ENCODE data around the gene PRAMEF20. TPM values are rescaled to one million over a fixed set of nuclear protein-coding genes. Genes with fewer than 3 reads are reported as not detected.

PRAMEF20 gene
- total RNA-seq, 1 experiment from 2014 or later, result not detected

- DNase-seq (ENCODE audit: low read depth), result no peak
Measured at GRCh38 chr1:13461977-13462376, 51.7 kb downstream of the PRAMEF20 start.

- DNase-seq (ENCODE audit: low read depth), result no peak
Measured at GRCh38 chr1:13462682-13463081, 52.4 kb downstream of the PRAMEF20 start.

- no peak for DNase-seq (ENCODE audit: low read depth)
Measured at GRCh38 chr1:13465515-13465914, 55.3 kb downstream of the PRAMEF20 start.

- DNase-seq (ENCODE audit: low read depth), result no peak
Measured at GRCh38 chr1:13469343-13469742, 59.1 kb downstream of the PRAMEF20 start.

Other genes with a start within 250 kb of the PRAMEF20 start
- gene HNRNPCL4, start 244.8 kb upstream of the PRAMEF20 start, total RNA-seq (2014; rRNA removed; shearing (Covaris generic)), result not detected in 2 replicates
- gene PRAMEF9, start 238.6 kb upstream of the PRAMEF20 start, total RNA-seq (2014; rRNA removed; shearing (Covaris generic)), result not detected in 2 replicates
- not detected in 2 replicates for gene PRAMEF13, start 209.0 kb upstream of the PRAMEF20 start, total RNA-seq (2014; rRNA removed; shearing (Covaris generic))
- gene PRAMEF18, start 184.3 kb upstream of the PRAMEF20 start, total RNA-seq (2014; rRNA removed; shearing (Covaris generic)), result not detected in 2 replicates
- gene PRAMEF5, start 156.3 kb upstream of the PRAMEF20 start, total RNA-seq (2014; rRNA removed; shearing (Covaris generic)), result not detected in 2 replicates
- gene PRAMEF8, start 125.3 kb upstream of the PRAMEF20 start, total RNA-seq (2014; rRNA removed; shearing (Covaris generic)), result not detected in 2 replicates
- gene PRAMEF33, start 106.9 kb upstream of the PRAMEF20 start, total RNA-seq (2014; rRNA removed; shearing (Covaris generic)), result not detected in 2 replicates
- not detected in 2 replicates for gene PRAMEF15, start 94.9 kb upstream of the PRAMEF20 start, total RNA-seq (2014; rRNA removed; shearing (Covaris generic))
- gene PRAMEF14, start 63.3 kb upstream of the PRAMEF20 start, total RNA-seq (2014; rRNA removed; shearing (Covaris generic)), result not detected in 2 replicates
- gene PRAMEF19, start 38.5 kb upstream of the PRAMEF20 start, total RNA-seq (2014; rRNA removed; shearing (Covaris generic)), result not detected in 2 replicates
- not detected in 2 replicates for gene PRAMEF17, start 20.8 kb upstream of the PRAMEF20 start, total RNA-seq (2014; rRNA removed; shearing (Covaris generic))
- 0.43 and 0.71 TPM in 2 replicates for gene LRRC38, start 103.6 kb downstream of the PRAMEF20 start, total RNA-seq (2014; rRNA removed; shearing (Covaris generic))
- gene PDPN, start 173.4 kb downstream of the PRAMEF20 start, total RNA-seq (2014; rRNA removed; shearing (Covaris generic)), result 8.7 and 16.3 TPM in 2 replicates

All from HT1080 (cell line).